IPS-NIHi7 (cell line): ENCODE results near the gene ENDOU.

ENCODE experiments used
- DNase-seq: peaks from one replicate; pipeline ENCODE4 v3.0.0; 2012; ENCODE audit warnings: mixed read lengths; ENCODE audit errors: extremely low spot score

ENDOU gene

GRCh38 chr12:47725091-47725772, at the start of gene ENDOU:
Gene ENDOU, minus strand, starts transcription at chr12:47725490. Its CDS starts 77 bp downstream, at chr12:47725413.
- DNase-seq: no peak

GRCh38 chr12:47774663-47775062, 49.4 kb upstream of the ENDOU start:
- no peak for DNase-seq

- DNase-seq: no peak
These were observed 48.7 kb upstream of the ENDOU start for GRCh38 chr12:47773858-47774580.

GRCh38 chr12:47773062-47773857, 48.0 kb upstream of the ENDOU start, which contains the start of gene SLC48A1:
Gene SLC48A1, plus strand, starts transcription at chr12:47773238. Its CDS starts 67 bp downstream, at chr12:47773305.
- peak; percentile 94 for DNase-seq

- no peak for DNase-seq
These were observed 47.4 kb upstream of the ENDOU start for GRCh38 chr12:47772738-47773061.

- no peak for DNase-seq
These were observed 46.9 kb upstream of the ENDOU start for GRCh38 chr12:47772094-47772660.

GRCh38 chr12:47771304-47771703, 46.0 kb upstream of the ENDOU start:
- no peak for DNase-seq

GRCh38 chr12:47770086-47770726, 44.9 kb upstream of the ENDOU start:
- no peak for DNase-seq

- DNase-seq: no peak
These were observed 44.2 kb upstream of the ENDOU start for GRCh38 chr12:47769234-47770085.

GRCh38 chr12:47768323-47768811, 43.1 kb upstream of the ENDOU start:
- no peak for DNase-seq

GRCh38 chr12:47767216-47767724, 42.0 kb upstream of the ENDOU start:
- DNase-seq: peak; percentile 61

GRCh38 chr12:47766502-47767215, 41.4 kb upstream of the ENDOU start:
- DNase-seq: no peak

- DNase-seq: no peak
These were observed 38.4 kb upstream of the ENDOU start for GRCh38 chr12:47763481-47764346.

- DNase-seq: no peak
These were observed 37.7 kb upstream of the ENDOU start for GRCh38 chr12:47762850-47763465.

GRCh38 chr12:47758834-47759690, 33.8 kb upstream of the ENDOU start, which contains the start of gene RAPGEF3:
Gene RAPGEF3, minus strand, starts transcription at chr12:47758880. Its CDS starts 324 bp downstream, at chr12:47758556.
- DNase-seq: peak; percentile 92

- DNase-seq: no peak
These were observed 33.2 kb upstream of the ENDOU start for GRCh38 chr12:47758584-47758833.

GRCh38 chr12:47757840-47758583, 32.7 kb upstream of the ENDOU start:
- peak; percentile 59 for DNase-seq
